ENCODE results near the gene CCR7. TPM values are rescaled to one million over a fixed set of nuclear protein-coding genes. Genes with fewer than 3 reads are reported as not detected.

CCR7 gene
- total and polyA plus RNA-seq, 7 experiments from 2014 or later, result 153 to 2,301 (median 633) TPM

DNA sequence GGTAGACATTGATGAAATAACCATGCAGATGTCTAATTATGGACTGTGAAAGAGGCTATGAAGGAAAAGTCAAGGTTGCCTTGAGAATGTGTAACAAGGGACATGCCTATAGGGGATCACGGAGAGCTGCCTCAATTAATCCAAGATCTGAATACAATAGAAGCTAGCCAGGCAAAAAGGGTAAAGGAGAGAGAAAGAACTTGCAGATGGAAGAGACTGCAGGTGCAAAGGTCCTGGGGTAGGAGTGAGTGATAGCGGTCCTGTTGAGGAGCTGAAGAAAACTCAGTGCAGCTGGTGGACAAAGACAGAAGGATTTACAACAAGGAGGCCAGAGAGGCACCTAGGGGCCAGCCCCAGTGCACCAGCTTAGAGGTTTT, 48.0 kb downstream of the CCR7 start:
- no peaks in the 10 kb centered on the region for H3K36me3 ChIP-seq (ENCODE audit: control insufficient read depth in 2 of 3, insufficient read depth in 3 of 3, low read length in 3 of 3)
- peak overlapping the region; percentile 10 for H3K27ac ChIP-seq (ENCODE audit: low read depth, low read length)
- Mint-ChIP-seq H3K9me3 (peaks cover 0 to 8% (median 0%) of the 10 kb centered on the region in 11 donors), H3K27me3 (peaks cover 0 to 12% (median 0%) of the 10 kb centered on the region in 5 donors), H3K4me3 (peak overlapping the region; percentile 60 to 89 (median 84)), H3K36me3 (peaks cover 0 to 51% (median 0%) of the 10 kb centered on the region in 5 donors), H3K27ac (peak overlapping the region; percentile 21 to 97 (median 91)), H3K4me1 (peaks cover 35 to 78% (median 72%) of the 10 kb centered on the region in 7 donors)
- ATAC-seq (no peak), DNase-seq (peak in 1 of 9 donors; percentile 19)
- ChIA-PET CTCF (interaction anchor here (0.6 to 2.2 kb wide), 6 partner anchors 15 to 118 kb away, joined by 3 to 25 read pairs (median 5); no protein-coding TSS in a partner anchor), POLR2A (interaction anchor here (0.6 to 2.1 kb wide), 23 partner anchors 10 to 1172 kb away, joined by 3 to 11 read pairs (median 4); partner anchors contain the start of genes CASC3 and TOP2A)
- peaks cover 47 to 55% of the 10 kb centered on the region in 2 donors for H3K4me1 ChIP-seq (ENCODE audit: control insufficient read depth in 2 of 2, insufficient read depth in 2 of 2, low read length in 2 of 2)
- intact Hi-C loops (cut with micrococcal nuclease), result loop anchor here (2.0 to 5.0 kb wide), 2 partner anchors 26 to 90 kb away; no protein-coding TSS in a partner anchor
- no peaks in the 10 kb centered on the region for H3K27me3 ChIP-seq (ENCODE audit: control insufficient read depth in 2 of 2, insufficient read depth in 2 of 2, low read length in 2 of 2)
- no peaks in the 10 kb centered on the region for H3K9me3 ChIP-seq (ENCODE audit: control insufficient read depth in 2 of 3, low read length in 3 of 3)
- peak overlapping the region; percentile 53 for H3K4me3 ChIP-seq (ENCODE audit: low read length)

GRCh38 chr17:40516581-40517285, 48.5 kb downstream of the CCR7 start:
- Mint-ChIP-seq H3K4me1 (peaks cover 35 to 72% (median 67%) of the 10 kb centered on the region in 7 donors), H3K4me3 (peak overlapping the region; percentile 60 to 89 (median 84)), H3K9me3 (peaks cover 0 to 8% (median 0%) of the 10 kb centered on the region in 11 donors), H3K27ac (peak overlapping the region; percentile 21 to 97 (median 91)), H3K27me3 (peaks cover 0 to 12% (median 0%) of the 10 kb centered on the region in 5 donors), H3K36me3 (peaks cover 0 to 45% (median 0%) of the 10 kb centered on the region in 5 donors)
- H3K36me3 ChIP-seq (ENCODE audit: control insufficient read depth in 2 of 3, insufficient read depth in 3 of 3, low read length in 3 of 3), result no peaks in the 10 kb centered on the region
- DNase-seq, result peak in 8 of 9 donors; percentile 69 to 88 (median 82)
- peaks cover 47 to 55% of the 10 kb centered on the region in 2 donors for H3K4me1 ChIP-seq (ENCODE audit: control insufficient read depth in 2 of 2, insufficient read depth in 2 of 2, low read length in 2 of 2)
- no peaks in the 10 kb centered on the region for H3K9me3 ChIP-seq (ENCODE audit: control insufficient read depth in 2 of 3, low read length in 3 of 3)
- POLR2A ChIA-PET, result interaction anchor here (0.7 to 2.1 kb wide), 22 partner anchors 9 to 1173 kb away, joined by 3 to 11 read pairs (median 4); partner anchors contain the start of genes CASC3 and TOP2A
- ATAC-seq, result peak; percentile 85
- CTCF ChIA-PET, result interaction anchor here (0.6 to 2.2 kb wide), 8 partner anchors 16 to 131 kb away, joined by 3 to 25 read pairs (median 5); no protein-coding TSS in a partner anchor
- H3K27ac ChIP-seq (ENCODE audit: low read depth, low read length), result peak overlapping the region; percentile 10
- intact Hi-C loops (cut with micrococcal nuclease), result loop anchor here (1.0 to 5.0 kb wide), 4 partner anchors 17 to 89 kb away; no protein-coding TSS in a partner anchor
- H3K4me3 ChIP-seq (ENCODE audit: low read length), result peak overlapping the region; percentile 53
- H3K27me3 ChIP-seq (ENCODE audit: control insufficient read depth in 2 of 2, insufficient read depth in 2 of 2, low read length in 2 of 2), result no peaks in the 10 kb centered on the region

GRCh38 chr17:40515491-40516041, 49.7 kb downstream of the CCR7 start:
- intact Hi-C loops (cut with micrococcal nuclease), result loop anchor here (1.0 to 5.0 kb wide), 5 partner anchors 18 to 88 kb away; no protein-coding TSS in a partner anchor
- peaks cover 0 to 12% (median 0%) of the 10 kb centered on the region in 5 donors for H3K27me3 Mint-ChIP-seq
- H3K36me3 ChIP-seq (ENCODE audit: control insufficient read depth in 2 of 3, insufficient read depth in 3 of 3, low read length in 3 of 3), result no peaks in the 10 kb centered on the region
- peak; percentile 60 for ATAC-seq
- peaks cover 0 to 37% (median 0%) of the 10 kb centered on the region in 5 donors for H3K36me3 Mint-ChIP-seq
- no peaks in the 10 kb centered on the region for H3K27me3 ChIP-seq (ENCODE audit: control insufficient read depth in 2 of 2, insufficient read depth in 2 of 2, low read length in 2 of 2)
- H3K4me3 Mint-ChIP-seq, result peak overlapping the region; percentile 60 to 89 (median 84)
- peaks cover 0 to 8% (median 0%) of the 10 kb centered on the region in 11 donors for H3K9me3 Mint-ChIP-seq
- CTCF ChIA-PET, result interaction anchor here (0.7 to 0.9 kb wide), 2 partner anchors 14 to 118 kb away, joined by 4 to 6 read pairs; partner anchors contain the start of gene TNS4
- peaks cover 47 to 55% of the 10 kb centered on the region in 2 donors for H3K4me1 ChIP-seq (ENCODE audit: control insufficient read depth in 2 of 2, insufficient read depth in 2 of 2, low read length in 2 of 2)
- DNase-seq, result peak in 6 of 9 donors; percentile 55 to 74 (median 70)
- POLR2A ChIA-PET, result interaction anchor here (0.7 to 2.1 kb wide), 3 partner anchors 11 to 25 kb away, joined by 3 to 10 read pairs (median 3); no protein-coding TSS in a partner anchor
- no peak overlapping the region for H3K27ac ChIP-seq (ENCODE audit: low read depth, low read length)
- H3K4me1 Mint-ChIP-seq, result peaks cover 33 to 66% (median 63%) of the 10 kb centered on the region in 7 donors
- peak overlapping the region; percentile 53 for H3K4me3 ChIP-seq (ENCODE audit: low read length)
- H3K9me3 ChIP-seq (ENCODE audit: control insufficient read depth in 2 of 3, low read length in 3 of 3), result no peaks in the 10 kb centered on the region
- H3K27ac Mint-ChIP-seq, result peak overlapping the region; percentile 12 to 97 (median 91)

- intact Hi-C loops (cut with micrococcal nuclease), result loop anchor here in 1 of 2 donors (2.0 to 5.0 kb wide), 2 partner anchors 26 to 88 kb away; no protein-coding TSS in a partner anchor
- DNase-seq (no peak), ATAC-seq (no peak)
- H3K27me3 Mint-ChIP-seq, result peaks cover 0 to 12% (median 0%) of the 10 kb centered on the region in 5 donors
- ChIA-PET CTCF (interaction anchor here (0.9 kb wide), 1 partner anchor 118 kb away, joined by 4 read pairs; no protein-coding TSS in a partner anchor), POLR2A (interaction anchor here (0.9 to 2.1 kb wide), 3 partner anchors 12 to 24 kb away, joined by 3 to 10 read pairs (median 5); no protein-coding TSS in a partner anchor)
- peaks cover 0 to 34% (median 0%) of the 10 kb centered on the region in 5 donors for H3K36me3 Mint-ChIP-seq
- peaks cover 0 to 8% (median 0%) of the 10 kb centered on the region in 11 donors for H3K9me3 Mint-ChIP-seq
- peak overlapping the region; percentile 60 to 89 (median 84) for H3K4me3 Mint-ChIP-seq
- Histone ChIP-seq H3K4me1 (ENCODE audit: control insufficient read depth in 2 of 2, insufficient read depth in 2 of 2, low read length in 2 of 2) (peaks cover 47 to 55% of the 10 kb centered on the region in 2 donors), H3K27me3 (ENCODE audit: control insufficient read depth in 2 of 2, insufficient read depth in 2 of 2, low read length in 2 of 2) (no peaks in the 10 kb centered on the region), H3K9me3 (ENCODE audit: control insufficient read depth in 2 of 3, low read length in 3 of 3) (no peaks in the 10 kb centered on the region), H3K27ac (ENCODE audit: low read depth, low read length) (no peak overlapping the region), H3K4me3 (ENCODE audit: low read length) (peak overlapping the region; percentile 53), H3K36me3 (ENCODE audit: control insufficient read depth in 2 of 3, insufficient read depth in 3 of 3, low read length in 3 of 3) (no peaks in the 10 kb centered on the region)
- H3K27ac Mint-ChIP-seq, result peak overlapping the region; percentile 12 to 97 (median 91)
- peaks cover 33 to 65% (median 61%) of the 10 kb centered on the region in 7 donors for H3K4me1 Mint-ChIP-seq
Observed at GRCh38 chr17:40515011-40515410, 50.3 kb downstream of the CCR7 start.

GRCh38 chr17:40514013-40514875, 51.0 kb downstream of the CCR7 start:
- Histone ChIP-seq H3K4me3 (ENCODE audit: low read length) (no peak overlapping the region), H3K27ac (ENCODE audit: low read depth, low read length) (no peak overlapping the region), H3K9me3 (ENCODE audit: control insufficient read depth in 2 of 3, low read length in 3 of 3) (no peaks in the 10 kb centered on the region), H3K36me3 (ENCODE audit: control insufficient read depth in 2 of 3, insufficient read depth in 3 of 3, low read length in 3 of 3) (no peaks in the 10 kb centered on the region), H3K27me3 (ENCODE audit: control insufficient read depth in 2 of 2, insufficient read depth in 2 of 2, low read length in 2 of 2) (no peaks in the 10 kb centered on the region), H3K4me1 (ENCODE audit: control insufficient read depth in 2 of 2, insufficient read depth in 2 of 2, low read length in 2 of 2) (peaks cover 46 to 48% of the 10 kb centered on the region in 2 donors)
- ChIA-PET POLR2A (interaction anchor here (0.5 to 2.1 kb wide), 7 partner anchors 16 to 118 kb away, joined by 3 to 10 read pairs (median 4); no protein-coding TSS in a partner anchor), CTCF (interaction anchor here (0.9 to 1.5 kb wide), 3 partner anchors 18 to 117 kb away, joined by 4 read pairs; no protein-coding TSS in a partner anchor)
- H3K27me3 Mint-ChIP-seq, result peaks cover 0 to 12% (median 0%) of the 10 kb centered on the region in 5 donors
- H3K9me3 Mint-ChIP-seq, result peaks cover 0 to 8% (median 0%) of the 10 kb centered on the region in 11 donors
- H3K36me3 Mint-ChIP-seq, result peaks cover 0 to 29% (median 0%) of the 10 kb centered on the region in 5 donors
- H3K4me1 Mint-ChIP-seq, result peaks cover 34 to 60% (median 56%) of the 10 kb centered on the region in 7 donors
- peak overlapping the region in 9 of 10 donors; percentile 15 to 85 (median 57) for H3K4me3 Mint-ChIP-seq
- DNase-seq (no peak), ATAC-seq (no peak)
- intact Hi-C loops (cut with micrococcal nuclease), result loop anchor here in 1 of 2 donors (2.0 kb wide), 1 partner anchor 25 kb away; no protein-coding TSS in a partner anchor
- H3K27ac Mint-ChIP-seq, result peak overlapping the region in 7 of 9 donors; percentile 79 to 97 (median 88)
